Middle frontal gyrus (tissue), 1 donor: ENCODE data around the gene PHLDA2.

ENCODE experiments used
- DNase-seq: peaks from one replicate; pipeline ENCODE4 v3.0.0-alpha.2; 2015; ENCODE audit warnings: low spot score; ENCODE audit errors: extremely low spot score

PHLDA2 gene

DNA sequence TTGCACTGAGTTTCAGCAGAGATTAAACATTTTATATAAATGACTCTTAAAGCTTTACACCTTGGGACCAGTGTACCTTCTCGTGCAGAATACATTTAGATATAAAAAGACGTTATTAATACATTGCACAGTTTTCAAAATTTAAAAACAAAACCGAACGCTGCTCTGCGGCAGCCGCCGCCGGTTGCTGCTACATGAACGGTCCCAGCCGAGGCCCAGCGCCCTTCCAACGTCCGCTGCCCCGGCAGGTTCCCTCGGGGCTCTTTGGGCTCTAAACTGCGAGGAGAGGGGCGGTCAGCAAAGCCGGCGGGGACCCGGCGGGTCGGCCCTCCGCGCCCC, 45.6 kb downstream of the PHLDA2 start:
- no peak for DNase-seq

DNA sequence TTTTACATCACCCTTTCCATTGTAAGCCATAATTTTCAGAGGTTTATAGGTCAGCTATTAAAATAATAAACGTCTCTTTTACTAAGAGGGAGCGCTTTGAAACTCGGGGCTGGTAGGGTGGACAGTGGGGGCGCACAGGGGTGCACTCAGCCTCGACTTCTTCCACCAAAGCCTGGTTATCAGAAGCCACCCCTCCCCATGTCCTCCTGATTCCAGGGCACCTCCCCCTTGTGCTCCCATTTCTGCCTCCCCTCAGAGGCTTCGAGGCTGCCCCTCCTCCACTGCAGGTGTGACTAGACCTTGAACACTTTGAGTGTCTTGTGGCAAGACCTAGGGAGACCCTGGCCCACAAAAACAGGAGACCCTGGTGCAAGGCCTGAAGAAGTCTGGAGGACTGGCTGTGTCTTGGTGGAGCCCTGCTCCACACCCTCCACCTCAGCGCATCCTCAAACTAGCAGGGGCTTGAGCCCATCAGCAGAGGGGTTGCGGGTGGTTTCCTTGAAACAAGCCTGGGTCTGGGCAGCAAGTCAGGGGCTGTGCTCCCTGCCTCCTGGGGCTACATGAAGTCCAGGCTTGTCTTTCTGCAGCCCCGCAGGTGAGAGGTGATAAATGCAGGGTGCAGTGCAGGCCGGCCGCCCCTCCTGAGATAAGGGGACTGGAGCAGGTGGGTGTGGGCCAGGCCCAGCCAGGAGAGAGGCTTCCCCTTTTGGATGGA, 46.7 kb downstream of the PHLDA2 start:
- DNase-seq = no peak

DNA sequence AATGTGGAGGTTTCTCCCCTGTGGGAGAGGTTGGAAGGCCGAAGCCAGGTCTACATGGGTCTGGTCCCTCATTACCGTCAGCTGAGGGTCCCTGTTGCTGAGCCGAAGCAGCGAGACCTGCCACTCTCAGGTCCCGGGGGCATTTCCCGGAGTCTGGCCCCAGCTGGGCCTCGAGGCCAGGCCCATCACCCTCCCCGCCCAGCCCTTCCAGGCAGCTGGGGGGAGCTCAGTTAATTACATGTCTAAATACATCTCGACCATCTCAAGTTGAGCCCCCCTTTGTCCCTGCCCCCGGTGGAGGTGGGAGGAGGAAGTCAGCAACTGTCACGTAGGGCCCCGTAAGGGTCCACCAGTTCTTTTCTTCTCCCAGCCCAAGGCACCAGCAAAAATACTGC, 47.2 kb downstream of the PHLDA2 start:
- no peak for DNase-seq

DNA sequence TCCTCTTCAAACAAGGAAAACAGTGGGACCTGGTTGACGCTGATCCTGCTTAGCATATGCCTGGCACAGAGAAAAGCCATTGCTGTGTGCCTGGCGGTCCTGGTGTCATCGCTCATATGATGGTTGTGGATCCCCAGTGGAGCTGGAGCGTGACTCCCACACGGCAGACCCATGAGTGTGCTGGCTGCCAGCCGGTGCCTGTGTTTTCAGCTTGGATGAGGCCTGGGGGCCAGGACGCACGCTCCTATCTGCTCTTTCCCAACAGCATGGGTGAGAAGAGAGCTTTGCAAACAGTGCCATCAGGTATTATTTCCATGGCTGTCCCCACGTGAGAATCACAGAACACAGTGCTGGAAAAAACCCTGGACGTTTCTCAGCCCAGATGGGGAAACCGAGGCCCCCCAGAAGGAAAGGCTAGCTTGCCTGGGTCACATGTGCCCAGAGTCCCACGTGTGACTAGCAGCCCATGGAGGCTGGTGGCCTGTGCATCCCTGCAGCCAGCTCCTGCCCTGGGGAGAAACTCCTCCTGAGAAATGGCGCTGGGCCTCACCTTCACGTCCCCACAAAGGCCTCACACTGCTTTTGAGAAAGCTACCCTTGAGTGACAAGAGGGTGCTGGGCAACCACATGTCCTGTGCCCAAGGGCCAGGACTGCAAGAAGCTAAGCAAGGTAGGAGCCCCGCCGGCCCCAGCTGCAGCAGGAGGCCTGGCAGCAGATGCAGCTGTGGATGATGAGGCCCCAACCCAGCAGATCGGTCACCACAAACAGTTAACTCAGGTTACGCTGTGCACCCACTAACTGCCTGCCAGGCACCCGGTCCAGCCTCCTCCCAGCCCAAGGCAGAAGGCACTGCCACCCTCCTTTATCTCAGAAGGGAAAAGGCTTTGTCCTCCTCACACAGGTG, 47.9 kb downstream of the PHLDA2 start:
- no peak for DNase-seq

DNA sequence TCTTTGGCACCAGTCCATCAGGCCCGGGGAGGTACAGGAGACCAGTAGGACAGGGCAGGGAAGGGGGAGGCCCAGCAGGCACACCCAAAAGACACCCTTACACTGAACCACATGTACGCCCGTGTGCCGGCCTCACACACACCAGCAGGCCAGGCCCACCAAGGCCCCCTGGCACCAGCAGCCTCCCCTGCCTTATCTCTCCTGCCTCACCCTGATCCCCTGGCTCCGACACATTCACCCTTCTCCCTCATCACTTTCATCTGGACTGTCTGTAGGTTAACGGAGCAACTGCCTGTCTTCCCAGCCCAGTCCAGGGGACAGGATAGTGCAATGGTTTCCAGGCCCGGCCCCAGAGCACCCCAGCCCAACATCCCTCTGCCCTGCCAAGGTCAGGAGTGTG, 48.6 kb downstream of the PHLDA2 start:
- DNase-seq = no peak

DNA sequence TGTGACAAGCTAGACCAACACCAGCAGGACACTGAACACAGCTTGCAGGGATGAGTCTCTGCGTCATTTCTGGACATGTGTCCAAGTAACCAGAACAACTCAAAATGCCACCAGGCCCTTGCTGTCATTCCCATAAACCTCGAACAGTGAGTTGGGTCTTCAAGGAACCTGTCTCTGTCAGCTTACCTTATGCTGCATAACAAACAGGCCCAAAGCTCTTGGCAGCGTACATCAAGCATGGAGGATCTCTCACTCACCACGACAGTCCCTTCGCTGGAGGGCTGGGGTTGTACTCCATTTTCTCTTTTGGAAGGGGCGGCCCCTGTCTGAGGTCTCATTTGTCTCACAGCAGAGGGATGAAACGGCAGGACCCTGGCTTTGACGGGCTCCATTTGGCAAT, 50.4 kb downstream of the PHLDA2 start:
- no peak for DNase-seq
